Measurements from ENCODE around the gene ZNF341.

ZNF341 gene

DNA sequence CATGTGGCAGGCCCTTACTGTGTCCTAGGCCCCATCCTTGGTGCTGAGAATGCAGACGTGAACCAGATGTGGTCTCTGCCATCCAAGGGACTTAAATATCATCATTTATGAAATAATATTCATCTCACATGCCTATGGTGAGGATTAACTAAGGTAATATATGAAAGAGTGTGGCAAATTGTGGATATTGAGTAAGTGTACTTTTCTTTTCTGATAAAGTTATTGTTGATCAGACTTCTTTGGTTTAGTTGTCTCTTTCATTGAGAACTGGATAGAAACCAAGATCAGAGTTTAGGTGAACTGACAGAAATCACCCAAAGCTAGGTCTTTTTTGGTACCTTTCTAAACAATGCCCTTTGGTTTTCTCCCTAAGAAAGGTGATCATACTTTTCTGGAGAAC, 84.4 kb downstream of the ZNF341 start:
- H3K36me3 ChIP-seq (ENCODE audit: control insufficient read depth, insufficient read depth, low read length) = no peaks in the 10 kb centered on the region; the same call in 1 of the 2 replicates
- H3K4me3 ChIP-seq (ENCODE audit: low read depth, low read length) = no peak overlapping the region
- H3K4me1 ChIP-seq (ENCODE audit: control insufficient read depth, insufficient read depth, low read length) = peaks cover 16% of the 10 kb centered on the region
- H3K9ac ChIP-seq (ENCODE audit: low read depth, low read length) = no peak overlapping the region
- H3K9me3 ChIP-seq (ENCODE audit: control insufficient read depth, insufficient read depth, low read length) = no peaks in the 10 kb centered on the region
- no peaks in the 10 kb centered on the region for H3K27me3 ChIP-seq (ENCODE audit: control insufficient read depth, insufficient read depth, low read length)
- H3K27ac ChIP-seq (ENCODE audit: low read depth, low read length) = no peak overlapping the region

DNA sequence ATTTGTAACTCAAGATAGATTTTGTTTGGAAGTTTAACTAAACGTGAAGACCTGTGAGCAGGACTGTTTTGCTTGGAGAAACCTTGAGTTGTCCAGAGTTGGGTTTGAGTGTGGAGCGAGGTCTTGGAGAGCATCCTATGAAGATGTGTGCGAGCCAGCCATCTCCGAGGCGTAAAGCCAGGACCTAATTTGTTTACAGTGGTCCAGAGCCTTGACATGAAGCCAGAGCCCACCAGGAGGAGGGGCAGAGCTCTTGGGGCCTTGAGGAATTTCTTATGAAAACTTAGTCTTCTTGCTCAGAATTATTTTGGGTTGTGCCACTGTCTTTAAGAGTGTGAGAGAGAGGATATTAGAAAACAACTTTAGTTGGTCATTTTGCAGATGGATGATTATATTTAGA, 85.6 kb downstream of the ZNF341 start:
- no peak overlapping the region for H3K27ac ChIP-seq (ENCODE audit: low read depth, low read length)
- no peaks in the 10 kb centered on the region for H3K9me3 ChIP-seq (ENCODE audit: control insufficient read depth, insufficient read depth, low read length)
- no peaks in the 10 kb centered on the region for H3K27me3 ChIP-seq (ENCODE audit: control insufficient read depth, insufficient read depth, low read length)
- peaks cover 13% of the 10 kb centered on the region for H3K4me1 ChIP-seq (ENCODE audit: control insufficient read depth, insufficient read depth, low read length)
- H3K36me3 ChIP-seq (ENCODE audit: control insufficient read depth, insufficient read depth, low read length) = no peaks in the 10 kb centered on the region; the same call in 1 of the 2 replicates
- H3K4me3 ChIP-seq (ENCODE audit: low read depth, low read length) = no peak overlapping the region
- H3K9ac ChIP-seq (ENCODE audit: low read depth, low read length) = no peak overlapping the region

DNA sequence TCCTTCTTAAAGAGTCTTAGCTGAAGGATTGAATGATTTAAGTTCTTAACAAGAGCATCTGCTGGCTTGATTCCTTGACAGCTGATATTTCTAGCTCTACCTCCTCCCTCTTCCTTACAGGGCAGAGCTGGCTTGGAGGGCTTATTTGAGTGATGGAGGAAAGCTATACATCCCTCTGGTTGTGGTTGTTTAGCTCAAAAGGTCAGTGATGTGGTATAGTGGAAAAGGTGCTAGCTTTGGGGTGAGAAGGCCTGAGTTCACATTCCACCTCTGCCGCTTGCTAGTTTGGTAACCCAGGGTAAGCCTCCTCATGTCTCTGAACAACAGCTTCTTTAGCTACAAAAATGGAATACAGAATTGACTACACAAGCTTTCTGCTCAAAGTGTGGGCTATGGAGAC, 87.7 kb downstream of the ZNF341 start:
- no peaks in the 10 kb centered on the region; the same call in 1 of the 2 replicates for H3K36me3 ChIP-seq (ENCODE audit: control insufficient read depth, insufficient read depth, low read length)
- H3K4me1 ChIP-seq (ENCODE audit: control insufficient read depth, insufficient read depth, low read length) = 0 out of 2 replicates have a peak, but pooled peaks cover 4% of the 10 kb centered on the region
- H3K27ac ChIP-seq (ENCODE audit: low read depth, low read length) = no peak overlapping the region
- H3K27me3 ChIP-seq (ENCODE audit: control insufficient read depth, insufficient read depth, low read length) = no peaks in the 10 kb centered on the region
- H3K9me3 ChIP-seq (ENCODE audit: control insufficient read depth, insufficient read depth, low read length) = no peaks in the 10 kb centered on the region
- H3K9ac ChIP-seq (ENCODE audit: low read depth, low read length) = no peak overlapping the region
- H3K4me3 ChIP-seq (ENCODE audit: low read depth, low read length) = no peak overlapping the region

DNA sequence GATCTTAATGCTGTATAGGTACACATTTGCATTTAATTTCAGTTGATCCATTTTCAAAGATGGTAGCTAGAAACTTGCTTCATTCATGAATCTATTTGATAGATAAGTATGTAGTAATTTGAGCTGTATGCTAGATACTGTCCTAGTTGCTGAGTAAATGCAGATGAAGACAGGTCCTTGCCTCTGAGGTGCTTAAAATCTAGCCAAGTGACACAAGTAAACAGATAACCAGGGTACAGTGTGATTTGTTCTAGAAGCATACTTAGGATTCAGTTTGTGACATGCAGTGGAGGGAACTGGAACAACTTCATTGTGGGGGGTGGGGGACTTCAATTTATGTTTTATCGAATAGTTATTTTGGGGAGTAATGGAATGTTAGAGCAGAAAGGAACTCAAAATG, 88.6 kb downstream of the ZNF341 start:
- Histone ChIP-seq H3K4me1 (ENCODE audit: control insufficient read depth, insufficient read depth, low read length) (peaks cover 7% of the 10 kb centered on the region), H3K9ac (ENCODE audit: low read depth, low read length) (no peak overlapping the region), H3K36me3 (ENCODE audit: control insufficient read depth, insufficient read depth, low read length) (no peaks in the 10 kb centered on the region; the same call in 1 of the 2 replicates), H3K4me3 (ENCODE audit: low read depth, low read length) (no peak overlapping the region), H3K27ac (ENCODE audit: low read depth, low read length) (no peak overlapping the region), H3K27me3 (ENCODE audit: control insufficient read depth, insufficient read depth, low read length) (no peaks in the 10 kb centered on the region), H3K9me3 (ENCODE audit: control insufficient read depth, insufficient read depth, low read length) (no peaks in the 10 kb centered on the region)

DNA sequence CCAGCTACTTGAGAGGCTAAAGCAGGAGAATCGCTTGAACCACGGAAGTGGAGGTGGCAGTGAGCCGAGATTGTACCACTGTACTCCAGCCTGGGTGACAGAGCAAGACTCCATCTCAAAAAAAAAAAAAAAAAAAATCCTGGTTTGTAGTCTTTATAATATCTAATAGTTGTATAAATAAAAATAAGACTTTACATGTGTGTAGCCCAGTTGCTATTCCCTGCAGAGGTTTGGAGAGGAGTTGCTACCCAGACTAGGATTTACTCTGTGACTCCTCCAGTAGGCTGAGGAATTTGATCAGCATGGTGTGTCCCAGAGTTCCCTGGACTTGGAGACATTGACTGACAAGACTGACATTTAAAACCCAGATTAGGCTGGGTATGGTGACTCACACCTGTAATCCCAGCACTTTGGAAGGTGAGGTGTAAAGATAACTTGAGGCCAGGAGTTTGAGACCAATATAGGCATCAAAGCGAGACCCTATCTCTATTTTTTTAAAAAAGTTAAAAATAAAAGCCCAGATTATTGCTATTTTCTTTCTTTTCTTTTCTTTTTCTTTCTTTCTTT, 89.6 kb downstream of the ZNF341 start:
- H3K9me3 ChIP-seq (ENCODE audit: control insufficient read depth, insufficient read depth, low read length) = no peaks in the 10 kb centered on the region
- H3K27me3 ChIP-seq (ENCODE audit: control insufficient read depth, insufficient read depth, low read length) = no peaks in the 10 kb centered on the region
- no peak overlapping the region for H3K9ac ChIP-seq (ENCODE audit: low read depth, low read length)
- peaks cover 17% of the 10 kb centered on the region for H3K4me1 ChIP-seq (ENCODE audit: control insufficient read depth, insufficient read depth, low read length)
- no peaks in the 10 kb centered on the region for H3K36me3 ChIP-seq (ENCODE audit: control insufficient read depth, insufficient read depth, low read length)
- no peak overlapping the region for H3K4me3 ChIP-seq (ENCODE audit: low read depth, low read length)
- H3K27ac ChIP-seq (ENCODE audit: low read depth, low read length) = no peak overlapping the region

DNA sequence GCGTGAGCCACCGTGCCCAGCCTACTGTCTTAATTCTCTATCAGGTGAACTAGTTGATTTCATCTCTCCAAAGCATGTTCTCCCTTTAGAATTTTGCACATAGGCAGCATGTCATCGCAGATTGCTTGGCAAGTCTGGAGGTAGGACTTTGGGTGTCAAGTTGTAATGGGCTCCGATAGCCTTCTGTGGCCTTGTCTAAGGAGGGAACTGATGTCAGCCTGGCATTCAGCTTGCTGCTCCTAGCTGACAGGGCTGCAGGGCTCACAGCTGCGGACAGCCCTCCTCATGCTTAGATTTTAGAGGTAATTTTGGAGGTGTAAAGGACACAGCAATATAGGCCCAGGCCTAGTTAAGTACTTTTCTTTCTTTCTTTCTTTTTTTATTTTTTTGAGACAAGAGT, 90.6 kb downstream of the ZNF341 start:
- Histone ChIP-seq H3K4me1 (ENCODE audit: control insufficient read depth, insufficient read depth, low read length) (peaks cover 20% of the 10 kb centered on the region), H3K27me3 (ENCODE audit: control insufficient read depth, insufficient read depth, low read length) (no peaks in the 10 kb centered on the region), H3K27ac (ENCODE audit: low read depth, low read length) (no peak overlapping the region), H3K4me3 (ENCODE audit: low read depth, low read length) (no peak overlapping the region), H3K9me3 (ENCODE audit: control insufficient read depth, insufficient read depth, low read length) (no peaks in the 10 kb centered on the region), H3K9ac (ENCODE audit: low read depth, low read length) (no peak overlapping the region), H3K36me3 (ENCODE audit: control insufficient read depth, insufficient read depth, low read length) (no peaks in the 10 kb centered on the region)

DNA sequence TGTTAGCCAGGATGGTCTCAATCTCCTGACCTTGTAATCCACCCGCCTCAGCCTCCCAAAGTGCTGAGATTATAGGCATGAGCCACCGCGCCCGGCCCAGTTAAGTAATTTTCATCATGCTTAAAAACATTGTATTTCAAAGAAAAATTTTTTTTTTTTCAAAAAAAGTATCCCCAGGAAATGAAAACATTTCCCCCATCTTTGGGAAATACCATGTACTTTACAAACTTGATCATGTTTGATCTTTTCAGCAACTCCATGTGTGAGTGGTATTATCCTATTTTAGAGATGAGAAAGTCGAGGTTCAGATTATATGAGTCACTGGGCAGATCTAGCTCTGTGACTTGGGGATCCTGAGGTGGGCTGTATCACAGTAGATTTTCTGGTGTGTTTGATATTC, 91.2 kb downstream of the ZNF341 start:
- Histone ChIP-seq H3K9ac (ENCODE audit: low read depth, low read length) (no peak overlapping the region), H3K27ac (ENCODE audit: low read depth, low read length) (no peak overlapping the region), H3K36me3 (ENCODE audit: control insufficient read depth, insufficient read depth, low read length) (no peaks in the 10 kb centered on the region), H3K4me1 (ENCODE audit: control insufficient read depth, insufficient read depth, low read length) (peaks cover 20% of the 10 kb centered on the region), H3K4me3 (ENCODE audit: low read depth, low read length) (no peak overlapping the region), H3K9me3 (ENCODE audit: control insufficient read depth, insufficient read depth, low read length) (no peaks in the 10 kb centered on the region), H3K27me3 (ENCODE audit: control insufficient read depth, insufficient read depth, low read length) (no peaks in the 10 kb centered on the region)

DNA sequence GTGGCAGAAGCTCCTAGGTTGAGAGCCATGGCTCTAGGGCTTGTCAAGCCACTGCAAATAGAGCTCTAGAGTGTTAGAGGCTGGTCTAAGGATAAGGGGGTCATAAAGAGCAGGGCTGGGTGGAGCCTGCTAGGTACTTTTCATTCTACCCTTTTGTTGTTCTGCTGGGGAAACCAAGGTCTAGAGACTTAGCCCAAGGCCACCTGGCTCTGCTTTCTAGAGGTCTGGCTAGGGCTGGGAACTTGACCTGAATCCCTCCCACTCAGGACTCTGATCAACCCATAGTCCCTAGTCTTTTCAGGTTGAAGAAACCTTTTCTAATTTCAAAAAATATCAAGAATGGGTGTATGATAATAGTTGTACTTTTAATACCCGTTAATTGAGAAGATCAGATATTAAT, 93.1 kb downstream of the ZNF341 start:
- Histone ChIP-seq H3K9me3 (ENCODE audit: control insufficient read depth, insufficient read depth, low read length) (no peaks in the 10 kb centered on the region), H3K27ac (ENCODE audit: low read depth, low read length) (no peak overlapping the region), H3K9ac (ENCODE audit: low read depth, low read length) (no peak overlapping the region), H3K4me3 (ENCODE audit: low read depth, low read length) (no peak overlapping the region), H3K27me3 (ENCODE audit: control insufficient read depth, insufficient read depth, low read length) (no peaks in the 10 kb centered on the region), H3K4me1 (ENCODE audit: control insufficient read depth, insufficient read depth, low read length) (peaks cover 17% of the 10 kb centered on the region), H3K36me3 (ENCODE audit: control insufficient read depth, insufficient read depth, low read length) (no peaks in the 10 kb centered on the region)

DNA sequence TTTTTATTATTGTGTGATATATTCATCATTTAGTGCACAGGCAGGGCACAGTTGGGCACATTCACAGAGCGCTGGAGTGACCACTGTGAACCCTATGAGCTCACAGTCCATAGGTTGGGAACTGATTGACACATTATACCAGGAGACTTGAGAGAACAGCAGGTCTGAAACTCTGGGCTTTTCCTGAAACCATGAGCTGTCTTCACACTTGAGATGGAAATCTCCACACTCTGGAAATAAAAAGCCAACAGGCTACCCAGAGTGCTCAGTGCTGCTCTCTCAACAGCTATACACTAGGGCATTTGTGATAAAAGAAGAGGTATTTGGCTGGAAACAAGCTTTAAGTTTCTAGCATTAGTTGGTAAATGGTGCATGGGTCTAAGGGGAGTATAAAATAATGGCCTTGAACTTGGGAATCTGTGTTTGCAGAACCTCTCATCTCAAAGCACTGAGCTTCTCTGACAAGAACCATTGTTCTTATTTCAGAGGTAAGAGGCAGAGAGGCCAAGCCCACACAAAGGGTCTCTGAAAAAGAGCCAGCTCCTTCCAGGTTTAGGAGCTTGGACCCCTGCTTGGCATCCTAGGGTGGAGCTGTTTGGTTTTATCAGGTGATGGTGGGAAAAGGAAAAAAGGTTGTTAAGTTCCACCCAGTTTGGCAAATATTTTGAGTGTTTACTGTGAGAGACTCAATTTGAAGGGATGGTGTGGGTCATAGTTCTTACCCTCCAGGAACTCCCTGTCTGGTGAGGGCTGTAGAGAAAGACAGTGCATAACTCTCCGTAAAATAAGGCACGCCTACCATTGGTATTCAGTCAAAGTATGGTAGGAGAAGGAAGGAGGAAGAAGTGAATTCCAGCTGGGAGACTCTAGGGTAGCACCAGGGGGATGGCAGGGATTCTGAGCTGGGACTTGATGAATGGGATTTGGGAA, 93.8 kb downstream of the ZNF341 start:
- H3K4me3 ChIP-seq (ENCODE audit: low read depth, low read length) = no peak overlapping the region
- H3K27ac ChIP-seq (ENCODE audit: low read depth, low read length) = peak overlapping the region; percentile 43
- H3K9me3 ChIP-seq (ENCODE audit: control insufficient read depth, insufficient read depth, low read length) = no peaks in the 10 kb centered on the region
- no peak overlapping the region for H3K9ac ChIP-seq (ENCODE audit: low read depth, low read length)
- H3K4me1 ChIP-seq (ENCODE audit: control insufficient read depth, insufficient read depth, low read length) = peaks cover 17% of the 10 kb centered on the region
- no peaks in the 10 kb centered on the region for H3K36me3 ChIP-seq (ENCODE audit: control insufficient read depth, insufficient read depth, low read length)
- H3K27me3 ChIP-seq (ENCODE audit: control insufficient read depth, insufficient read depth, low read length) = no peaks in the 10 kb centered on the region

DNA sequence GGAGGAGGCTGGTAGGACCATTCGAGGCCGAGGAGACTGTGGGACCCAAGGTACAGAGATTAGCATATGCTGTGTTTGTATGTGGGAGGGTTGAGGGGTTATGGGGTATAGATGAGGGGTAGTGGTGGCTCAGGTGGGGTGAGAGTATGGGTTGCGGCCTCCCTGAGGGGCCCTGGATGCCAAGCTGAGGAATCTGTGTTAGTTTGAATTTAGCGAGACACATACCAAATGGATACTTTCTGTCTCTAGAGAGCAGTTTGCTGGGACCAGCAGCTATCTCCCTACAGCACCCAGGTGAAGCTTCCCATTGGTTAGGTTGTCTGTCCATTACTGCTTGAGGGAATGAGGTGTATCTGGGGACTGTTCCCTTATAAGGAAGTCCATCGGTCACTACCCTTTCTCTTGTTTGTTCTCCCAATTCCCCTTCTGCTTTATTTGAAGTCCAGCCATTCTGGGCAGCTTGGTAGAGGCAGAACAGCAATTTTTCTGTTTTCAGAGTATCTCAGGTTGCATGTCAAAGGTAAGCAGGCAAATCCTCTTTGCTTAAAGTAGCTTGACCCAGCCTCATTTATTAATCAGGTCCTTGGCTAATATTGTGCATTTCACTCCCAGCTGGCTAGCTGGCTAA, 94.6 kb downstream of the ZNF341 start:
- no peaks in the 10 kb centered on the region for H3K36me3 ChIP-seq (ENCODE audit: control insufficient read depth, insufficient read depth, low read length)
- H3K9ac ChIP-seq (ENCODE audit: low read depth, low read length) = no peak overlapping the region
- no peak overlapping the region for H3K4me3 ChIP-seq (ENCODE audit: low read depth, low read length)
- no peaks in the 10 kb centered on the region for H3K27me3 ChIP-seq (ENCODE audit: control insufficient read depth, insufficient read depth, low read length)
- H3K4me1 ChIP-seq (ENCODE audit: control insufficient read depth, insufficient read depth, low read length) = peaks cover 17% of the 10 kb centered on the region
- peak overlapping the region; percentile 52 for H3K27ac ChIP-seq (ENCODE audit: low read depth, low read length)
- H3K9me3 ChIP-seq (ENCODE audit: control insufficient read depth, insufficient read depth, low read length) = no peaks in the 10 kb centered on the region

DNA sequence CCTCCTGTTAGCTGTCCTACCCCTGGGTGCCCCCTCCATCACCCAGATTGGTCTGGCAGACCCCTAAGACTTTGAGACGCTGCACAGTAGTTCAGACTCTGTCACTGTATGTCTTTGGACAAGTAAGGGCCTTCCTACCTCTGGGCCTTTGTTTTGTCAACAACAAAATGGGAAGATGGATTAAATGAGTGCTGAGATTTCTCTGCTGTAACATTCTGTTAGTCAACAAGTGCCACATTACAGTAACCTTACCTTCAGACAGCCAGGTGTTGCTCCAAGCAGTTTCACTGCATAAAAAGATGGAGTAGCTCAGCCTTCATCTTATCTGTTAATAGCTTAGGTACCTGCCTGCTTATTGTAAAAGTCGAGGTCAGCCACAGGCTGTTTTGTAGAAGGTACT, 95.3 kb downstream of the ZNF341 start:
- H3K27ac ChIP-seq (ENCODE audit: low read depth, low read length) = no peak overlapping the region
- no peaks in the 10 kb centered on the region for H3K9me3 ChIP-seq (ENCODE audit: control insufficient read depth, insufficient read depth, low read length)
- peaks cover 21% of the 10 kb centered on the region for H3K4me1 ChIP-seq (ENCODE audit: control insufficient read depth, insufficient read depth, low read length)
- no peak overlapping the region for H3K9ac ChIP-seq (ENCODE audit: low read depth, low read length)
- H3K4me3 ChIP-seq (ENCODE audit: low read depth, low read length) = no peak overlapping the region
- no peaks in the 10 kb centered on the region for H3K36me3 ChIP-seq (ENCODE audit: control insufficient read depth, insufficient read depth, low read length)
- H3K27me3 ChIP-seq (ENCODE audit: control insufficient read depth, insufficient read depth, low read length) = no peaks in the 10 kb centered on the region

All from HUES48 (cell line).